C4-2B (cell line): Measurements from ENCODE around the gene SELENOS.

Experiments
- H3K27ac ChIP-seq: fragments of 450-650 bp; 2 replicates; pipeline ENCODE4 v1.5.1; 2017
- ZFX ChIP-seq: fragments of 450-650 bp; IDR thresholded peaks from 2 replicates; pipeline ENCODE4 v1.6.1; 2017
- TF ChIP-seq, protein P1 (sequence below): fragments of 450-650 bp; conservative IDR thresholded peaks from 2 replicates; pipeline ENCODE4 v1.5.1; 2017; ENCODE audit warnings: mild to moderate bottlenecking

The SELENOS gene

DNA sequence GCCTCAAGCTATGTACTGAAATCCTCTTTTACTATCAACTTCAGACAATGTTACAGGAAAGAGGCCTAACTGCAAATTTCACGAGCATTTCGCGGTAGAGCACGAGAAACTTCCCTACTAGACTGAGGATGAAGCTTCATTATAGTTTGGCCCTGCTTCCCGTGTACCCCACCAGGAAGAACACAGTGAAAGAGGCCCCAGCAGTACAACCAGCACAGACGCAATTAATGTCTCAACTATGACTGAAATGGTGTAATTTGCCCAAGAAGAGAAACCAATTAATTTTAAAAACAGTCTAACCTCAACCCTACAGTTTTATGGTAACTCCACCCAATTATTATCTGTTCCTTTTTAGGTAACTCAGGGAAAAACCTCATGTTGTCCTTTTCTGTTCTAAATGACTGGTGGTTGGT is 37.6 kb downstream of the SELENOS start:
- TF ChIP-seq ZFX, result no peak
- TF ChIP-seq, protein P1, sequence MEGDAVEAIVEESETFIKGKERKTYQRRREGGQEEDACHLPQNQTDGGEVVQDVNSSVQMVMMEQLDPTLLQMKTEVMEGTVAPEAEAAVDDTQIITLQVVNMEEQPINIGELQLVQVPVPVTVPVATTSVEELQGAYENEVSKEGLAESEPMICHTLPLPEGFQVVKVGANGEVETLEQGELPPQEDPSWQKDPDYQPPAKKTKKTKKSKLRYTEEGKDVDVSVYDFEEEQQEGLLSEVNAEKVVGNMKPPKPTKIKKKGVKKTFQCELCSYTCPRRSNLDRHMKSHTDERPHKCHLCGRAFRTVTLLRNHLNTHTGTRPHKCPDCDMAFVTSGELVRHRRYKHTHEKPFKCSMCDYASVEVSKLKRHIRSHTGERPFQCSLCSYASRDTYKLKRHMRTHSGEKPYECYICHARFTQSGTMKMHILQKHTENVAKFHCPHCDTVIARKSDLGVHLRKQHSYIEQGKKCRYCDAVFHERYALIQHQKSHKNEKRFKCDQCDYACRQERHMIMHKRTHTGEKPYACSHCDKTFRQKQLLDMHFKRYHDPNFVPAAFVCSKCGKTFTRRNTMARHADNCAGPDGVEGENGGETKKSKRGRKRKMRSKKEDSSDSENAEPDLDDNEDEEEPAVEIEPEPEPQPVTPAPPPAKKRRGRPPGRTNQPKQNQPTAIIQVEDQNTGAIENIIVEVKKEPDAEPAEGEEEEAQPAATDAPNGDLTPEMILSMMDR, result no peak
- no peak overlapping the region for H3K27ac ChIP-seq

DNA sequence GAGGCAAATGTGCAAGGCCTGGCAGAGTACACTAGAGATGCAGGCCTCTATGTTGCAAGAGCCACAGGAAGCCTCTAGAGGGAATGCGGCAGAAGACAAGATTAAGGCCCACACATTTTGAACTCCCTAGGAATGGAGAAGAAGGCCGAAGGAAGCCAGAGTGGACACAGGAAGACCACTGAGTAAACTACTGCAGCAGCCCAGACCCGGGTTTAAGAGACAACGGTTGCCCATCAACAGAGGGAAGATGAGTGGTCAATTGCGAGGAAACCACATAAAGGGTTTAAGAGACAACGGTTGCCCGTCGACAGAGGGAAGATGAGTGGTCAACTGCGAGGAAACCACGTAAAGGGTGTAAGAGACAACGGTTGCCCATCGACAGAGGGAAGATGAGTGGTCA is 40.0 kb downstream of the SELENOS start:
- no peak overlapping the region for H3K27ac ChIP-seq
- TF ChIP-seq, protein P1, result no peak
- TF ChIP-seq ZFX, result no peak

DNA sequence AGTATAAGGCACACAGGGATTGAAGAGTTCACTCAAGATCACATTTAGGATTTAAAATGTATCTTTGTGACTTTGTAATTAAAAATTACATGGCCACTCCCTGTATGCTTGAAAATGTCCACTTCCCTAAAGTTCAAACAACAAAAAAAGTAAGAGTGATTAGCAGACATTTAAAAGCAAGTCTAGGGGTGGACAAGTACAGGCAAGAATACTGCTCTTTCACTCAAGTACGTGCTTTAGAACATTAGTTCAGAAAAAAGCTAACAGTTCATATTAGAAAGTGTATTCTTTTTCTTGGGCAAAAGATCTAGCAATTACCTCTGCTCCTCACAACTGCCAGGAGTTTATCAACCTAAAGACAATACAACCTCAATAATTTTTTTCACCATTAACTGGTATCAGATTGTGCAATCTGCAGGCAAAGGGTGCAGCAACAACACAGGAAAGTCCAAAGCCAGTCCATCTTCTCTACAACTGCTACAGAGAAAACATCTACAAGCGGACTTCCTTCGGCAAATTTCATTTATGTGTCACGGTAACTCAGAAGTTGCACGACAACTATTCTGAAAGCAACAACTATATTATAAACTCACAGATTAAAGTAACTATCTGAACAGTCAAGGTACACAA is 43.5 kb downstream of the SELENOS start:
- no peak overlapping the region for H3K27ac ChIP-seq
- TF ChIP-seq, protein P1, result no peak
- no peak for TF ChIP-seq ZFX

DNA sequence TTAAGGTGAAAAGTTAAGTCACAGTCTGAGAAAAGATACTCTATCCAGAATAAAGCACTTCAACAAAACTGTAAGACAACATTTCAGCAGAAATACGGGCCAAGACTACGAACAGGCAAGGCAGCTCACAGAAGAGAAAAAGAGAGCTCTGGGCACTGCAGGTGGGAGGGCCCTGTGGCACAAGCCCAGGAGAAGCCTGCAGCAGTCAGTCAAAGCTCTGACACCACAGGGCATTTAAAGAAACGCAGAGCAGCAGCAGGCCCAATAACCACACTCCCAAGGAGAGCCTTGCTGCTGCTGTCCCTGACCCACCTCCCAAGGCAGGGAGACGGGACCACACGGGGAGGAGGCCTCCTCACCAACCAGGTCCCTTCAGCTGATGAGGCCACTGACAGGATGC is 44.6 kb downstream of the SELENOS start:
- TF ChIP-seq, protein P1, result no peak
- TF ChIP-seq ZFX, result no peak
- no peak overlapping the region for H3K27ac ChIP-seq

DNA sequence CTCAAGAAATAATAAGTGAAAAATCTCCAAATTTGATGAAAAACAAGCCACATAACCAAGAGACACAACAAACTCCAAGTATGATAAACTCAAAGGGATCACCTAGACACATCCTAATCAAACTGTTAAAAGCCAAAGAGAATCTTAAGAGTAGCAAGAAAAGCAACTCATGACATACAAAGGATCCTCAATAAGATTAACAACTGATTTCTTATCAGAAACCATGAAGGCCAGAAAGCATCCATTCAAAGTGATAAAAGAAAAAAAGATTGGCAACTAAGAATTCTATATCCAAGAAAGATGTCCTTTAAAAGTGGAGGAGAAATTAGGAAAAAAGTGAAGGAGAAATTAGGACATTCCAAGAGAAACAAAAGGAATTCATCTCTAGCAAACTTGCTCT is 49.0 kb downstream of the SELENOS start:
- no peak for TF ChIP-seq ZFX
- TF ChIP-seq, protein P1, result no peak
- no peak overlapping the region for H3K27ac ChIP-seq

DNA sequence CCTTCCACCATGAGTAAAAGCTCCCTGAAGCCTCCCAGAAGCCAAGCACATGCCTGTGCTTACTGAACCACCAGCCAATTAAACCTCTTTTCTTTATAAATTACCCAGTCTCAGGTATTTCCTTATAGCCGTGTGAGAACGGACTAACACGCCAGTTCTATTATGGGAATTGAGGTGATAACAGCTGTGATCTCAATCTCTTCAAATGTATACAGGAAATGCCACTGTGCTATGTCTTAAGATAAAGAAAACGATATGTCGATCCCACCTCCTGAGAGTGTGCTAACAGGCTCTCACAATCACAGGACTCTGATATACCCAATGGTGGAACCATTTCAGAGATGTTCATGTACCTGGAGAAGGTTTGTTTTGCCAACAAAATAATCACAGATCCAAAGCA is 51.6 kb downstream of the SELENOS start:
- no peak overlapping the region for H3K27ac ChIP-seq
- no peak for TF ChIP-seq ZFX
- TF ChIP-seq, protein P1, result no peak
